ENCODE data around the gene OAF. TPM values are rescaled to one million over a fixed set of nuclear protein-coding genes. Genes with fewer than 3 reads are reported as not detected.
A peak's percentile ranks its signal among the peaks of the same experiment; 100 is the strongest.

Gene OAF
- polyA plus RNA-seq, 10 donors = 25.7 to 72.2 (median 52.6) TPM

GRCh38 chr11:120198787-120199469 lies 11.9 kb upstream of the OAF start:
- no peak for DNase-seq

DNA sequence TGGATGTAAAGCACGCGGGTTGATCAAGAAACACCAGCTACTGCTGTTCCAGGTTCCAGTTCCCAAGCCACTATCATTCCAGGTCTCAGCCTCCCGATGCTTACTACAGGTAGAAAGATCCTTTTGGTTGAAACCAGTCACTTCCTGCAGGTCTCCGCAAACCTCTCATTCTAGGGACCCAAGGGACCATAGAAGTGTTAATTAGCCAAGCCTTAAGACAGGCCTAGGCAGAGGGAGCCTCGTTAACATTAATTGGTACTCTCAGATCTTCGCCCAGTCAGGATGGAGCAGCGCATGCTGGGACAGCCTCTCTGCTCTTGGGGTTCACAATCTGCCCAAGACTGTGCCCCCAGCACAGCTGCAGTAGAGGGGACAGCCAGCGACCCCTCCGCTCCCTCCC lies 11.2 kb upstream of the OAF start:
- DNase-seq = no peak

- no peak for DNase-seq
Measured at GRCh38 chr11:120200677-120201076, 10.2 kb upstream of the OAF start.

- no peak for DNase-seq
Measured at GRCh38 chr11:120201653-120202052, 9.2 kb upstream of the OAF start.

DNA sequence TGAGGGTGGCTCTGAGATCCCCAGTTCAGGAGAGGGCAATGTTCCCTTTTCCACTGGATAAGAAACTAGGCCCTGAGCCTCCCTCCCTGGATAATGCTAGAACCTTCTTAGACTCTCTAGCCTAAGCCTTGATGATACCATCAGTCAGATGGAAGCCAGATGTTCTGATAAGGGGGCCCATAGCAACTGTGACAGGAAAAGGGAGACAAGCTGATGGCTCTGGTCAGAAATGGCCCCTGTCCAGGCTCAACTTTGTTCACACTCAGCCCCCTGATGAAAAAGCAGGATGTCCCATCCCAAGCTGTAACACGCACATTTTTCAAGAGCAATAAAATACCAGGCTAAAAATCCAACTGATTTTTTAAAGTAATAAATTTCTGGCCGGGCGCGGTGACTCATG lies 7.2 kb upstream of the OAF start:
- peak in 1 of 3 donors; percentile 39 for DNase-seq

DNA sequence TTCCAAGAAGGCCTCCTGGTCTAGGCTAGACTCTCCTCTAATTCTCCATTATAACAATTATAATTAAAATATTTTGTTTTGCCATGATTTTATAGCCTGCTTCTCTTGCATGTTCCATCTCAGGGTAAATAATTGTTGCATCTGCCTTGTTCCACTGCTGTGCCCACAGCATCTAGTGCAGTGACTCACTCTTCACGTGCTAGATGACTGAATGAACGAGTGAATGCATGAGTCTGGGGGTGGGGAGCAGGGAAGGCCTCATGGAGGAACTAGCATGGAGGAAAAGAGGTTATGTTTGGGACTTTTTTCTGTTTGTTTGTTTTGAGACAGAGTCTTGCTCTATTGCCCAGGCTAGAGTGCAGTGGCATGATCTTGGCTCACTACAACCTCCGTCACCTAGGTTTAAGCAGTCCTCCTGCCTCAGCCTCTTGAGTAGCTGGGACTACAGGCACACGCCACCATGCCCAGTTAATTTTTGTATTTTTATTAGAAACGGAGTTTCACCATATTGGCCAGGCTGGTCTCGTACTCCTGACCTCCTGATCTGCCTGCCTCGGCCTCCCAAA lies 5.2 kb upstream of the OAF start:
- DNase-seq = no peak

GRCh38 chr11:120207512-120207911 lies 3.3 kb upstream of the OAF start:
- no peak for DNase-seq

- no peak for DNase-seq
Measured at GRCh38 chr11:120208001-120208441, 2.8 kb upstream of the OAF start.

DNA sequence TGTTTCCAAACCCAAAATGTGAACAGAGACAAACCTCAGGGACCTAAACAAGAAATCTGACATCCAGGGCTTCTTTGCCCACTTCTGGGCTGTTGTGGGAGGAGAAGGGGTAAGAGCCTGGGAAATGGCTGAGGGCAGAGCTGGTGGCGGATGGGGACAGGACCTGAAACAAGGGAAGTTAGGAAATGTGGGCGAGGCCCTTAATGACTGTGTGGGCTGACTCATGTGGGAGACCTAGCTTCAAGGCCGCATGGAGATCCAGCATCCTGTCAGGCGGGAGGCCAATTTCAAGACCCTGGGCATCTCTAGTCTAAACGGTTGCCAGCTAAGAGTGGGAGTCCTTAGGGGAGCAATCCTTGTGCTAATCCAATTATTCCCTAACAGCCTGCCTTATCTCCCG lies 2.1 kb upstream of the OAF start:
- no peak for DNase-seq

- DNase-seq = peak in 1 of 3 donors; percentile 67
Measured at GRCh38 chr11:120209746-120210625, 846 bp upstream of the OAF start.

GRCh38 chr11:120211522-120212258 lies 858 bp downstream of the OAF start:
- no peak for DNase-seq

DNA sequence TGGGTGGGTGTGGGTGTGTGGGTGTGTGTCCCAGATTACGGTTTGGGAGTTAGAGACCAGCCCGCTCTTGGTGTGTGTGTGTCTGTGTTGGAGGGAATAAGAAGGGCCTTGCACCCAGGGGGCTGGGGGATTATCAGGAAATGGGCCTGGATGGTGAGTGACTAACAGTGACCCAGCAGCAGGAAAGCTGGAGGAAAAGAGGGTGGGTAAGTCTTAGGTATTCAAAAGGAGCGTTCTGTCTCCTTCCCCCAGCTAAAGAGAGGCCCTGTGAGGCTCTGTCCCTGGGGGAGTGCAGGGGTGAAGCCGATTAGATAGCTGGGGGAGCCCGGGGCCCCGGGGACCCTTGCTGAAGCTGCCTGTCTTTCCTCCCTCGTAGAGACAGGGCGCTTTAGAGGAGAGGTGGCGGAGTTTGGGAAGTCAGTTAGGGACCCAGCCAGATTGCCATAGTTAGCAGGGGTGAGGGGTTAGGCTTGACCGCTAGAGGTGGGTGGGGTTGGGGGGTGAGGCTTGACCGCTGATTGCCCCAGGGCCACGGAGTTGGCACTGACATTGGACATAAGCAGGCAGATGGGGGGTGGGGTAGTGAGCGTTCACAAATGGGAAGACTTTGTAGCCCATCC lies 1.5 kb downstream of the OAF start:
- DNase-seq = no peak

DNA sequence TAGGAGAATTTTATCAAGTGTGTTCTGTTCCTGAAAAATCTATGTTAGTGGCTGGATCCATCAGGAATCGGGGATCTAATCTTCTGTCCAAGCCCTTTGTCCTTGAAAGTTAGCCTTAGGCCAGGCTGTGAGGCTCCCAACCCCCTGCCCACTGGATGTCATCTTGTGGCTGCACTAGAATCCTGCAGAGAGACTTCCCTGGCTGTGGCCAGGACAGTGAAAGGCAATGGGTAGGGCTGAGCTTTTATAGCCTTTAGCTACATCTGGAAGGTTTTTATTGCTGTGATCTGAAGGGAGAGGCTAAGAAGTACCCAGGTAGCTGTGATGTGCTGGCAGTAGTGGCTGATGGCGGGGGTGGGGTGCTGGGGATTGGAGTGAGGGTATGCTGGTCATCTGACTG lies 2.1 kb downstream of the OAF start:
- DNase-seq = no peak

GRCh38 chr11:120214581-120214980 lies 3.7 kb downstream of the OAF start:
- no peak for DNase-seq

GRCh38 chr11:120215634-120216033 lies 4.8 kb downstream of the OAF start:
- no peak for DNase-seq

- DNase-seq = no peak
Measured at GRCh38 chr11:120216426-120217102, 5.7 kb downstream of the OAF start.

DNA sequence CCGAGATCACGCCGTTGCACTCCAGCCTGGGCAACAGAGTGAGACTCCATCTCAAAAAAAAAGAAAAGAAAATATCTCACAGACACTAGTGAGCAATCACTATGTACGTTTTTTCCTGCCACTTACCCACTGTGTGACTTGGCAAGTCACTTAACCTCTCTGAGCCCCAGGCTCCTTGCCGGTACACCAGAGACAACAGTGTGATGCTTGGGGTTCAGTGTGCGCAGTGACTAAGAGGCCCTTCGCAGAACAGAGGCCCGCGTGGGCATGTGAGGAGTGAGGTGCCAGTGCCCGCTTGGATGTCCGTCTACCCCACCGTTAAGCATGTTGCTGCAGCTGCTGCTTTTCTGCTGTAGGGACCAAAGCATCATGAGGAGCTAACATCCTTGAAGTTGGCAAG lies 6.7 kb downstream of the OAF start:
- DNase-seq = no peak

DNA sequence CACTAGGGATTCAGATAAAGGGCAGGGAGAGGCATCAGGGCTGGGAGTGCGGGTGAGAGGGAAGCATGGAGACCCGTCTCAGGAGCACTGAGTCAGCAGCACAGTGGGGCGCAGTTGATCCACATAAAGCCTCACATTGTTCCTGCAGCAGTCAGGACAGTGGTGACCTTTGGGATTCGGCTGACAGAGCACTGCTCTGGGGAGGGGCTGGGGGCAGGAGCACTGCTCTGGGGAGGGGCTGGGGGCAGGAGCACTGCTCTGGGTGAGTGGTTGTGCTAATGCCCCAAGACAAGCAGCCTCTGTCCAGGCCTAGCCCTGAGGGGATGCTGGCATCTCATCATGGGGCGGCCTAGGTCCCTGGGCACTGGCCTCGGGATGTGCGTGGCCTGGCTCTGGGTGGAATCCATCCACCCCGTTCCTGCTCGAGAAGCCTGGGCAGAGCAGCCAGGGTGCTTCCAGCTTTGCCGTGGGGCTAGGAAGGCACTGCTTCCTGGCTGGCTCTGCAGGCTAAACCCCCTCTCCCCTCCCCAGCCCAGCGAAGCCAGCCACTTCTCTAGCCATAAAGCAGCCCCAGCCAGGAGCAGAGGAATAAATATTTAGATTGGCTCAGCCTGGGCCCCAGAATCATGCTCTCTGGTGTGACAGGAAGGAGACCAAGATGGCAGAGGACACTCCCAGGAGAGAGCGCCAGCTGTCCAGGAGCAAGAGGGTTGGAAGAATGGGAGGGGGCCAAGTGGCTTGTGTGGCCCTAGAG lies 7.3 kb downstream of the OAF start:
- no peak for DNase-seq

DNA sequence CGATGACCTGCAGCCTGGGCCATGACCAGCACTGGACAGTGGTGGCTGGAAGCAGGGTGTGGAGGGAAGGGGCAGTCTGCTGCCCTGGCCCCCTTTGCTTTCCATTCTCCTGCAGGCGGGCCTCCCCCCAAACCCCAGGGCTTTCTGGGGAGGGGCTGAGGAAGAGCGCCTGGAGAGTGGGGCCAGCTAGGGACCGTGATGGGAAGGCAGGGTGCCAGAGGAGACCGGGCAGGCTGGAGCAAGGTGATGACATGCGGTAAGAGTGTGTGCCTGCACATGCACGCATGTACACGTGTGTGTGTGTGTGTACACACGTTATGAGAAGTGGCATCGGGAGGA lies 7.8 kb downstream of the OAF start:
- no peak for DNase-seq

- DNase-seq = no peak
Measured at GRCh38 chr11:120219232-120219937, 8.6 kb downstream of the OAF start.

Measured in muscle of back (tissue), 11 donors.